Sigmoid colon (tissue), 4 donors: ENCODE results near the gene SUSD5.

Source experiments
- POLR2AphosphoS5 ChIP-seq, 4 donors: sonication (generic); formaldehyde crosslinking; IDR thresholded peaks; one replicate each; pipeline ENCODE4 v1.6.1; 2017; ENCODE audit warnings: antibody characterized with exemption in 4 of 4
- TF ChIP-seq, protein P1 (sequence below), 4 experiments: fragments of 450-650 bp in 3 of 4; fragments of 200-600 bp in 1 of 4; IDR thresholded peaks; one replicate each; pipeline ENCODE4 v1.5.1; 2016 to 2019; ENCODE audit warnings: antibody characterized with exemption in 4 of 4, mild to moderate bottlenecking in 3 of 4, moderate library complexity in 2 of 4

DNA sequence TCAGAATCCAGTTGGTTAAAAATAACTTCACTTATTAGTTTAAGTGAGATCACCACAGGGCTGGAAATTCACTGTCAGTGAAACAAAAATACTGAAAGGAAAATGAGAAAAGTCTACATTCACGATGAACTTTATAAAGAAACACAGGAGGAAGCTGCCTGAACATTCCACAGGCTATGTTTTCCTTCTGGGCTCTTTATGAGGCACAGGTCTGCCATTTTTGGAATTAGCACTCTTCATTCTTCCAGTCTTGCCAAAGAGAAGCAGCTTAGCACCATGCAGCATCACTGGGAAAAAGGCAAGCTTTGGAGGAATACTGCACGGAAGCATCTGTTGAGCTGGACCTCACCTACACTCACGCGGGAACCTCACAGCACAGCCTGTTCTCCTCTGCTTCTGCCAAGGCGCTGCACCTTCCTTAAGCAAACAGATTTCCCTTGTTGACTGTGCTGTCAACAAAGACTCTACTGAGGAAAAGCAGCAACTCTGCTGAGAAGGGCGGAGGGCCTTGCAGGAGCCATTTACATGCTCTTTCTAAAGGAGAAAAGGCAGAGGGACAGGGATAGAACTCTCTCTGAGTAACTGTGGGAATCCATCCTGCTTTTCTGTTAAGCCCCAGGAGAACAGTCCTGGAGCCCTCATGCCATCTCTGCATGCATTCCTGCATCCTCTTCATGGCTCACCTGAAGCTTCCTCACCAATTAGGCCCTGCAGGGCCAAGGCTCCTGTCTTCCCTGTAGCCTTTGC, 15.7 kb downstream of the SUSD5 start:
- TF ChIP-seq, protein P1, sequence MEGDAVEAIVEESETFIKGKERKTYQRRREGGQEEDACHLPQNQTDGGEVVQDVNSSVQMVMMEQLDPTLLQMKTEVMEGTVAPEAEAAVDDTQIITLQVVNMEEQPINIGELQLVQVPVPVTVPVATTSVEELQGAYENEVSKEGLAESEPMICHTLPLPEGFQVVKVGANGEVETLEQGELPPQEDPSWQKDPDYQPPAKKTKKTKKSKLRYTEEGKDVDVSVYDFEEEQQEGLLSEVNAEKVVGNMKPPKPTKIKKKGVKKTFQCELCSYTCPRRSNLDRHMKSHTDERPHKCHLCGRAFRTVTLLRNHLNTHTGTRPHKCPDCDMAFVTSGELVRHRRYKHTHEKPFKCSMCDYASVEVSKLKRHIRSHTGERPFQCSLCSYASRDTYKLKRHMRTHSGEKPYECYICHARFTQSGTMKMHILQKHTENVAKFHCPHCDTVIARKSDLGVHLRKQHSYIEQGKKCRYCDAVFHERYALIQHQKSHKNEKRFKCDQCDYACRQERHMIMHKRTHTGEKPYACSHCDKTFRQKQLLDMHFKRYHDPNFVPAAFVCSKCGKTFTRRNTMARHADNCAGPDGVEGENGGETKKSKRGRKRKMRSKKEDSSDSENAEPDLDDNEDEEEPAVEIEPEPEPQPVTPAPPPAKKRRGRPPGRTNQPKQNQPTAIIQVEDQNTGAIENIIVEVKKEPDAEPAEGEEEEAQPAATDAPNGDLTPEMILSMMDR (IDR thresholded peaks at IDR 0.05): no peak
- TF ChIP-seq POLR2AphosphoS5 (IDR thresholded peaks at IDR 0.05): peak in 3 of 4 donors; percentile 10 to 81 (median 77)
